Measurements from ENCODE around the gene SECTM1. TPM values are rescaled to one million over a fixed set of nuclear protein-coding genes. Genes with fewer than 3 reads are reported as not detected.

The SECTM1 gene
- total RNA-seq, 1 donor from 2014 or later: not detected

GRCh38 chr17:82280537-82280936 lies 53.0 kb downstream of the SECTM1 start:
- Mint-ChIP-seq H3K27ac (no peak overlapping the region), H3K4me3 (ENCODE audit: low read depth) (no peak overlapping the region), H3K4me1 (ENCODE audit: low read depth) (peaks cover 16% of the 10 kb centered on the region), H3K27me3 (peaks cover 15% of the 10 kb centered on the region), H3K9me3 (ENCODE audit: low read depth) (no peaks in the 10 kb centered on the region), H3K36me3 (ENCODE audit: insufficient read depth) (peaks cover 2% of the 10 kb centered on the region)
- no peak for DNase-seq (ENCODE audit: low spot score, unreplicated experiment)
- TF ChIP-seq, protein P1, sequence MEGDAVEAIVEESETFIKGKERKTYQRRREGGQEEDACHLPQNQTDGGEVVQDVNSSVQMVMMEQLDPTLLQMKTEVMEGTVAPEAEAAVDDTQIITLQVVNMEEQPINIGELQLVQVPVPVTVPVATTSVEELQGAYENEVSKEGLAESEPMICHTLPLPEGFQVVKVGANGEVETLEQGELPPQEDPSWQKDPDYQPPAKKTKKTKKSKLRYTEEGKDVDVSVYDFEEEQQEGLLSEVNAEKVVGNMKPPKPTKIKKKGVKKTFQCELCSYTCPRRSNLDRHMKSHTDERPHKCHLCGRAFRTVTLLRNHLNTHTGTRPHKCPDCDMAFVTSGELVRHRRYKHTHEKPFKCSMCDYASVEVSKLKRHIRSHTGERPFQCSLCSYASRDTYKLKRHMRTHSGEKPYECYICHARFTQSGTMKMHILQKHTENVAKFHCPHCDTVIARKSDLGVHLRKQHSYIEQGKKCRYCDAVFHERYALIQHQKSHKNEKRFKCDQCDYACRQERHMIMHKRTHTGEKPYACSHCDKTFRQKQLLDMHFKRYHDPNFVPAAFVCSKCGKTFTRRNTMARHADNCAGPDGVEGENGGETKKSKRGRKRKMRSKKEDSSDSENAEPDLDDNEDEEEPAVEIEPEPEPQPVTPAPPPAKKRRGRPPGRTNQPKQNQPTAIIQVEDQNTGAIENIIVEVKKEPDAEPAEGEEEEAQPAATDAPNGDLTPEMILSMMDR (IDR thresholded peaks at IDR 0.05; ENCODE audit: unreplicated experiment): no peak

DNA sequence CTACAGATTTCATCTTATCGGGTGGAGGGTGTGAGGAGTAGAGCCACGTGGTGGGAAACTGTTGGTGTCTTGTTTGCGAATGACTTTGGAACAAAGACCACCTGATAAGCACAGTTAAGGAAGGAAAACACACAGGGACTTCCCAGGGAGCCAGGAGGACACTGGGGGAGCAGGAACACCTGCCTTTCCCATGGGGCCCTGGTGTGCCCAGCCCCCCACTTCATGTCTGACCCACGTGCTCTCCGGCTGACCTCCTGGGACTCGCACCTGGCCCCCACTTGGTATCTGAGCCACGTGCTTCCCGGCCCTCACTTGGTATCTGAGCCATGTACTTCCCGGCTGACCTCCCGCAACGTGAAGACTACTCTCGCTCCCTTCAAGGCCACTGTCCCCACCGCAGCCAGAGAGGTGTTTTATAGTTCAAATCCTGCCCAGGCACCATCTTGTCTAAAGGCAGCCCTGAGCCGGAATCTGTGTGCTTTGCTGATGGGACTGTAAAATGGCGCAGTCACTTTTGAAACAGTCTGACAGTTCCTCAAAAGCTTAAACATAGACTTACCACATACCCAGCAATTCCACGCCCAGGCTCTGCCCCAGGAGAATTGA lies 54.7 kb downstream of the SECTM1 start:
- Mint-ChIP-seq H3K27ac (peak overlapping the region; percentile 94), H3K36me3 (ENCODE audit: insufficient read depth) (peaks cover 4% of the 10 kb centered on the region), H3K27me3 (peaks cover 13% of the 10 kb centered on the region), H3K4me3 (ENCODE audit: low read depth) (no peak overlapping the region), H3K4me1 (ENCODE audit: low read depth) (peaks cover 20% of the 10 kb centered on the region), H3K9me3 (ENCODE audit: low read depth) (no peaks in the 10 kb centered on the region)
- TF ChIP-seq, protein P1 (IDR thresholded peaks at IDR 0.05; ENCODE audit: unreplicated experiment): no peak
- no peak for DNase-seq (ENCODE audit: low spot score, unreplicated experiment)

DNA sequence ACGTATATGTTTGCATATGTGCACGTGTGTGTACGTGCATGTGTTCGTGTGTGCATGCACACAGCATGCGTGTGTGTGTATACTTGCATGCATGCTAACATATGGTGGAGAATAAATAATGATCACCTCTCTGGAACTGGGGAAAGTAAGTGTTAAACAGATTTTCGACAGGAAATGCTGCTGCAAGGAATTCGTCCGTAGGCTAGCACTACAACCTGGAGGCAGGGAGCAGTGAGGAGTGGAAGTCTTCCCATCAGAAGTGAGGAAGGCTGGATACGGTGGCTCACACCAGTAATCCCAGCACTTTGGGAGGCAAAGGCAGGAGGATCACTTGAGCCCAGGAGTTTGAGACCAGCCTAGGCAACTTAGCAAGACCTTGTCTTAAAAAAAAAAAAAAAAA lies 55.3 kb downstream of the SECTM1 start:
- Mint-ChIP-seq H3K4me3 (ENCODE audit: low read depth) (no peak overlapping the region), H3K36me3 (ENCODE audit: insufficient read depth) (peaks cover 4% of the 10 kb centered on the region), H3K27ac (peak overlapping the region; percentile 94), H3K27me3 (peaks cover 10% of the 10 kb centered on the region), H3K4me1 (ENCODE audit: low read depth) (peaks cover 20% of the 10 kb centered on the region), H3K9me3 (ENCODE audit: low read depth) (no peaks in the 10 kb centered on the region)
- no peak for DNase-seq (ENCODE audit: low spot score, unreplicated experiment)
- TF ChIP-seq, protein P1 (IDR thresholded peaks at IDR 0.05; ENCODE audit: unreplicated experiment): no peak

- no peak for DNase-seq (ENCODE audit: low spot score, unreplicated experiment)
- no peaks in the 10 kb centered on the region for H3K9me3 Mint-ChIP-seq (ENCODE audit: low read depth)
- peaks cover 4% of the 10 kb centered on the region for H3K36me3 Mint-ChIP-seq (ENCODE audit: insufficient read depth)
- H3K27me3 Mint-ChIP-seq: peaks cover 8% of the 10 kb centered on the region
- no peak overlapping the region for H3K4me3 Mint-ChIP-seq (ENCODE audit: low read depth)
- no peak overlapping the region for H3K27ac Mint-ChIP-seq
- H3K4me1 Mint-ChIP-seq (ENCODE audit: low read depth): peaks cover 20% of the 10 kb centered on the region
- TF ChIP-seq, protein P1 (IDR thresholded peaks at IDR 0.05; ENCODE audit: unreplicated experiment): no peak
Observed at GRCh38 chr17:82277851-82278250, 55.7 kb downstream of the SECTM1 start.

DNA sequence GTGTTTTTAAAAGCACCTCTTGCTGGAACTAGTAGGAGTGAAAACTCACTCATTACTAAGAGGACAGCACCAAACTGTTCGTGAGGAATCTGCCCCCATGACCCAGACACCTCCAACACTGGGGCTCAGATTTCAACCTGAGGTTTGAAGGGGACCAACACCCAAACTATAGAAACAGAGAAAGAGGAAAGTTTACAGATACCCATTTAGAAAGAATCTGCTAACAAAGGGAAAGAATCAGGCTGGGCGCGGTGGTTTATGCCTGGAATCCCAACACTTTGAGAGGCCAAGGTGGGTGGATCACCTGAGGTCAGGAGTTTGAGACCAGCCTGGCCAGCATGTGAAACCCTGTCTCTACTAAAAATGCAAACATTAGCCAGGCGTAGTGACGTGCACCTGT lies 56.6 kb downstream of the SECTM1 start:
- peaks cover 26% of the 10 kb centered on the region for H3K4me1 Mint-ChIP-seq (ENCODE audit: low read depth)
- H3K4me3 Mint-ChIP-seq (ENCODE audit: low read depth): no peak overlapping the region
- TF ChIP-seq, protein P1 (IDR thresholded peaks at IDR 0.05; ENCODE audit: unreplicated experiment): no peak
- H3K27me3 Mint-ChIP-seq: peaks cover 8% of the 10 kb centered on the region
- peaks cover 10% of the 10 kb centered on the region for H3K36me3 Mint-ChIP-seq (ENCODE audit: insufficient read depth)
- peak overlapping the region; percentile 35 for H3K27ac Mint-ChIP-seq
- DNase-seq (ENCODE audit: low spot score, unreplicated experiment): no peak
- H3K9me3 Mint-ChIP-seq (ENCODE audit: low read depth): no peaks in the 10 kb centered on the region
